IMR-90 (cell line): ENCODE results near the gene TKFC.

Experiments used
- CTCF ChIP-seq: conservative IDR thresholded peaks from 2 replicates; pipeline ENCODE4 v1.5.1; 2012; ENCODE audit warnings: mild to moderate bottlenecking, low read depth, low read length, improper control_type of control experiment
- FOS ChIP-seq: fragments of 150-350 bp; IDR thresholded peaks from 2 replicates; pipeline ENCODE4 v1.6.1; 2016; ENCODE audit warnings: low read depth, low read length
- MAFK ChIP-seq: IDR thresholded peaks from 2 replicates; pipeline ENCODE4 v1.6.1; 2012; ENCODE audit warnings: low read depth, low read length, improper control_type of control experiment
- MAZ ChIP-seq: IDR thresholded peaks from 2 replicates; pipeline ENCODE4 v1.6.1; 2012; ENCODE audit warnings: low read depth, mild to moderate bottlenecking, low read length, improper control_type of control experiment, moderate library complexity, borderline replicate concordance
- MXI1 ChIP-seq: IDR thresholded peaks from 2 replicates; pipeline ENCODE4 v1.6.1; 2012; ENCODE audit warnings: low read depth, mild to moderate bottlenecking, low read length, moderate library complexity, borderline replicate concordance
- POLR2A ChIP-seq: IDR thresholded peaks from 2 replicates; pipeline ENCODE4 v1.6.1; 2012; ENCODE audit warnings: mild to moderate bottlenecking, low read depth, low read length
- RAD21 ChIP-seq: IDR thresholded peaks from 2 replicates; pipeline ENCODE4 v1.6.1; 2012; ENCODE audit warnings: low read length, improper control_type of control experiment
- RFX5 ChIP-seq: IDR thresholded peaks from 2 replicates; pipeline ENCODE4 v1.8.0; 2012; ENCODE audit warnings: low read depth, mild to moderate bottlenecking, low read length, moderate library complexity
- TF ChIP-seq, protein P1 (sequence below): fragments of 150-350 bp; IDR thresholded peaks from 2 replicates; pipeline ENCODE4 v1.6.1; 2016; ENCODE audit warnings: low read depth, mild to moderate bottlenecking, low read length, moderate library complexity, borderline replicate concordance

GRCh38 chr11:61390161-61390560, 57.1 kb downstream of the TKFC start:
- TF ChIP-seq POLR2A (no peak), MAZ (no peak), CTCF (no peak), MXI1 (no peak), MAFK (no peak), RAD21 (no peak), FOS (no peak), RFX5 (no peak)
- TF ChIP-seq, protein P1, sequence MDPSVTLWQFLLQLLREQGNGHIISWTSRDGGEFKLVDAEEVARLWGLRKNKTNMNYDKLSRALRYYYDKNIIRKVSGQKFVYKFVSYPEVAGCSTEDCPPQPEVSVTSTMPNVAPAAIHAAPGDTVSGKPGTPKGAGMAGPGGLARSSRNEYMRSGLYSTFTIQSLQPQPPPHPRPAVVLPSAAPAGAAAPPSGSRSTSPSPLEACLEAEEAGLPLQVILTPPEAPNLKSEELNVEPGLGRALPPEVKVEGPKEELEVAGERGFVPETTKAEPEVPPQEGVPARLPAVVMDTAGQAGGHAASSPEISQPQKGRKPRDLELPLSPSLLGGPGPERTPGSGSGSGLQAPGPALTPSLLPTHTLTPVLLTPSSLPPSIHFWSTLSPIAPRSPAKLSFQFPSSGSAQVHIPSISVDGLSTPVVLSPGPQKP: no peak
